Lower leg skin (tissue), 3 donors: ENCODE measurements around the gene ZNF575.

Experiments
- POLR2A ChIP-seq, 2 donors: fragments of 450-650 bp; IDR thresholded peaks; one replicate each; pipeline ENCODE4 v1.6.1; 2016 to 2017; ENCODE audit warnings: antibody characterized with exemption in 2 of 2, mild to moderate bottlenecking in 1 of 2, moderate library complexity in 1 of 2
- TF ChIP-seq, protein P1 (sequence below), 3 donors: fragments of 450-650 bp; IDR thresholded peaks; one replicate each; pipeline ENCODE4 v1.5.1; 2016; ENCODE audit warnings: antibody characterized with exemption in 3 of 3, mild to moderate bottlenecking in 3 of 3, moderate library complexity in 2 of 3

DNA sequence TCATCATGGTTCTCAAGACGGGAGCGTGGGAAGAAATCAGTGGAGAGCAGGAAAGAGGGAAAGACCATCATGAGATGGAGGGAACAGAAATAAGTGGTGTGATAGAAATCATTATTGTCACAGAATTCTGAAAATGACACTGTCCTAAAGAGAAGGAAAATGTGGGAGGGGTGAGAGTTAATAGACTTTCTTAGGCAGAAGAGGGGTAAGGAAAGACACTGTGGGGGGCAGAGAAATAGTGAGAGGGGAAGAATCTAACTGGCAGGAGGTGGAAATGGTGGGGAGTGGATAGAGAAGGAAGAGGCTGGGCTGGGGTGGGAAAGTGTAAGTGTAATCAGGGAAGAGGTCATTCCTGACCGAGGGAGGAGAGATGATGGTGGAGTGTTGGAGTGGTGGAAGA is 45.8 kb downstream of the ZNF575 start:
- no peak for TF ChIP-seq POLR2A (IDR thresholded peaks at IDR 0.05)
- TF ChIP-seq, protein P1, sequence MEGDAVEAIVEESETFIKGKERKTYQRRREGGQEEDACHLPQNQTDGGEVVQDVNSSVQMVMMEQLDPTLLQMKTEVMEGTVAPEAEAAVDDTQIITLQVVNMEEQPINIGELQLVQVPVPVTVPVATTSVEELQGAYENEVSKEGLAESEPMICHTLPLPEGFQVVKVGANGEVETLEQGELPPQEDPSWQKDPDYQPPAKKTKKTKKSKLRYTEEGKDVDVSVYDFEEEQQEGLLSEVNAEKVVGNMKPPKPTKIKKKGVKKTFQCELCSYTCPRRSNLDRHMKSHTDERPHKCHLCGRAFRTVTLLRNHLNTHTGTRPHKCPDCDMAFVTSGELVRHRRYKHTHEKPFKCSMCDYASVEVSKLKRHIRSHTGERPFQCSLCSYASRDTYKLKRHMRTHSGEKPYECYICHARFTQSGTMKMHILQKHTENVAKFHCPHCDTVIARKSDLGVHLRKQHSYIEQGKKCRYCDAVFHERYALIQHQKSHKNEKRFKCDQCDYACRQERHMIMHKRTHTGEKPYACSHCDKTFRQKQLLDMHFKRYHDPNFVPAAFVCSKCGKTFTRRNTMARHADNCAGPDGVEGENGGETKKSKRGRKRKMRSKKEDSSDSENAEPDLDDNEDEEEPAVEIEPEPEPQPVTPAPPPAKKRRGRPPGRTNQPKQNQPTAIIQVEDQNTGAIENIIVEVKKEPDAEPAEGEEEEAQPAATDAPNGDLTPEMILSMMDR (IDR thresholded peaks at IDR 0.05): no peak
